ENCODE results near the gene AMN. TPM values are rescaled to one million over a fixed set of nuclear protein-coding genes. Genes with fewer than 3 reads are reported as not detected.
"Not testable (repeated sequence)": the region's sequence is repeated elsewhere in the genome, so short reads cannot be mapped to it uniquely, and the experiment has no call there.

Gene AMN
- polyA plus RNA-seq, 4 donors = 71.0 to 467 (median 402) TPM

GRCh38 chr14:102926840-102927239 is 4.4 kb downstream of the AMN start:
- 67 to 88% (median 77%) methylated on average over 10 of the region's 10 CpGs for WGBS, 3 donors
- peaks cover 0 to 57% (median 6%) of the 10 kb centered on the region in 3 donors for H3K4me1 ChIP-seq (ENCODE audit: control insufficient read depth in 3 of 3, insufficient read depth in 2 of 3, low read depth in 1 of 3, low read length in 2 of 3)
- peaks cover 0 to 45% (median 3%) of the 10 kb centered on the region in 3 donors for H3K36me3 ChIP-seq (ENCODE audit: control insufficient read depth in 3 of 3, insufficient read depth in 2 of 3, low read depth in 1 of 3, low read length in 3 of 3)
- not testable (repeated sequence) for FAIRE-seq; H3K4me3 ChIP-seq (ENCODE audit: low read depth in 1 of 3, low read length in 3 of 3); H3K9me3 ChIP-seq (ENCODE audit: control insufficient read depth in 2 of 2, insufficient read depth in 1 of 2, low read depth in 1 of 2, low read length in 1 of 2); DNase-seq
- H3K27me3 ChIP-seq (ENCODE audit: control insufficient read depth in 3 of 3, insufficient read depth in 3 of 3, low read length in 3 of 3) = peaks cover 0 to 40% (median 9%) of the 10 kb centered on the region in 3 donors
- H3K27ac ChIP-seq (ENCODE audit: low read depth in 1 of 3, low read length in 2 of 3) = peak overlapping the region; percentile 97 to 99 (median 99)

- DNase-seq (peak; percentile 95 to 98), FAIRE-seq (no peak)
- H3K9me3 ChIP-seq (ENCODE audit: control insufficient read depth in 2 of 2, insufficient read depth in 1 of 2, low read depth in 1 of 2, low read length in 1 of 2) = no peaks in the 10 kb centered on the region
- WGBS, 3 donors = 6 to 48% (median 37%) methylated on average over 17 to 19 of the region's 19 CpGs
- H3K27me3 ChIP-seq (ENCODE audit: control insufficient read depth in 3 of 3, insufficient read depth in 3 of 3, low read length in 3 of 3) = peaks cover 0 to 34% (median 9%) of the 10 kb centered on the region in 3 donors
- H3K36me3 ChIP-seq (ENCODE audit: control insufficient read depth in 3 of 3, insufficient read depth in 2 of 3, low read depth in 1 of 3, low read length in 3 of 3) = peaks cover 0 to 51% (median 4%) of the 10 kb centered on the region in 3 donors
- H3K4me1 ChIP-seq (ENCODE audit: control insufficient read depth in 3 of 3, insufficient read depth in 2 of 3, low read depth in 1 of 3, low read length in 2 of 3) = peaks cover 0 to 57% (median 6%) of the 10 kb centered on the region in 3 donors
- H3K27ac ChIP-seq (ENCODE audit: low read depth in 1 of 3, low read length in 2 of 3) = peak overlapping the region; percentile 97 to 99 (median 99)
- H3K4me3 ChIP-seq (ENCODE audit: low read depth in 1 of 3, low read length in 3 of 3) = peak overlapping the region in 2 of 3 donors; percentile 70 to 73
Measured at GRCh38 chr14:102927346-102927877, 4.9 kb downstream of the AMN start.

DNA sequence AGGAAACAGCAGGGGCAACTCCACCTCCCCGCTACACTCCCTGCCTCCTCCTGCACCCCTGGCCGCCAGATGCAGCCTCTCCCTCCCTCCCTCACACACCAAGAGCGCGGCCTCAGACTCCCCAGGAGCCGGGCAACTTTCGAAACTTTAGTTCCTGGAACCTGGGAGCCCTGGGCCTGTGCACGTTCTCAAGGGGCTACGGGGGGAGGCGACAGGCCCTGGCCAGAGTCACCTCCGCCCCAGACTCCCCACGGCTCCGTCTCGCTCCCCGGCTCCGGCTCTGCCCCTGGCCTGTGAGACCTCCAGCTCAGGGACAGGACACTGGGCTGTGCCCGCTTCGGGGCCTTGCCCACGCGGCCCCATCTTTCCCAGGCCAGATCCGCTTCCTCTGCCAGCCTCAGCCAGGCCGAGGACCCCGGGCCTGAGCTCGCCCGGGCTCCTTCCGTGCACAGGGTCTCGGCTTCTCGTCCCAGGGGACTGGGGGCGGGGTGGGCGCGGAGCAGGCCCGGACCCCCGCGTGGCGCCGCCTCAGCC is 5.5 kb downstream of the AMN start:
- FAIRE-seq (no peak), DNase-seq (peak; percentile 54 to 76)
- H3K9me3 ChIP-seq (ENCODE audit: control insufficient read depth in 2 of 2, insufficient read depth in 1 of 2, low read depth in 1 of 2, low read length in 1 of 2) = no peaks in the 10 kb centered on the region
- peaks cover 0 to 57% (median 6%) of the 10 kb centered on the region in 3 donors for H3K4me1 ChIP-seq (ENCODE audit: control insufficient read depth in 3 of 3, insufficient read depth in 2 of 3, low read depth in 1 of 3, low read length in 2 of 3)
- H3K4me3 ChIP-seq (ENCODE audit: low read depth in 1 of 3, low read length in 3 of 3) = peak overlapping the region; percentile 8 to 73 (median 70)
- H3K27ac ChIP-seq (ENCODE audit: low read depth in 1 of 3, low read length in 2 of 3) = peak overlapping the region; percentile 97 to 99 (median 99)
- WGBS, 3 donors = 4 to 15% (median 6%) methylated on average over 20 to 35 of the region's 35 CpGs
- H3K27me3 ChIP-seq (ENCODE audit: control insufficient read depth in 3 of 3, insufficient read depth in 3 of 3, low read length in 3 of 3) = peaks cover 0 to 29% (median 9%) of the 10 kb centered on the region in 3 donors
- peaks cover 0 to 56% (median 4%) of the 10 kb centered on the region in 3 donors for H3K36me3 ChIP-seq (ENCODE audit: control insufficient read depth in 3 of 3, insufficient read depth in 2 of 3, low read depth in 1 of 3, low read length in 3 of 3)

DNA sequence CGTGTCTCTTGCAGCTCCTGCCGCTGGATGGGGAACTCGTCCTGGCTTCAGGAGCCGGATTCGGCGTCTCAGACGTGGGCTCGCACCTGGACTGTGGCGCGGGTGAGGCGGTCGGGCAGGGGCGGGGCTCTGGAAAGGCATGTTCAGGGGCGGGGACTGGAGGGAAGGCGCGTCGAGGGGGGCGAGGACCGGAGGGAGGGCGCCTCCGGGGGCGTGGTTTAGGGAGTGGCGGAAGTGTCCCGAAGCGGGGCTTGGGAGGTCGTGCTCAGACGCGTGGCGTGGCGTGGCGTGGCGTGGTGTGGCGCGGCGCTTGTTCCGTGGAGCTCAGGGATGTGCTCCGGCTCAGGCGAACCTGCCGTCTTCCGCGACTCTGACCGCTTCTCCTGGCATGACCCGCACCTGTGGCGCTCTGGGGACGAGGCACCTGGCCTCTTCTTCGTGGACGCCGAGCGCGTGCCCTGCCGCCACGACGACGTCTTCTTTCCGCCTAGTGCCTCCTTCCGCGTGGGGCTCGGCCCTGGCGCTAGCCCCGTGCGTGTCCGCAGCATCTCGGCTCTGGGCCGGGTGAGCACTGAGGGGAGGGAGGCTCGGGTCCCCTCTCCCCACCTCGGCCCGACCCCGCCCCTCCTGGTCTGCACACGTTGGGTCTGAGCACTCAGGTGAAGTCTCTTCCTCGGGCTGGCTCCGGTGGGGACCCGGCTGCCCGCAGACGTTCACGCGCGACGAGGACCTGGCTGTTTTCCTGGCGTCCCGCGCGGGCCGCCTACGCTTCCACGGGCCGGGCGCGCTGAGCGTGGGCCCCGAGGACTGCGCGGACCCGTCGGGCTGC is 6.2 kb downstream of the AMN start:
- Histone ChIP-seq H3K27me3 (ENCODE audit: control insufficient read depth in 3 of 3, insufficient read depth in 3 of 3, low read length in 3 of 3) (peaks cover 0 to 23% (median 6%) of the 10 kb centered on the region in 3 donors), H3K9me3 (ENCODE audit: control insufficient read depth in 2 of 2, insufficient read depth in 1 of 2, low read depth in 1 of 2, low read length in 1 of 2) (no peaks in the 10 kb centered on the region), H3K4me1 (ENCODE audit: control insufficient read depth in 3 of 3, insufficient read depth in 2 of 3, low read depth in 1 of 3, low read length in 2 of 3) (peaks cover 0 to 57% (median 6%) of the 10 kb centered on the region in 3 donors), H3K36me3 (ENCODE audit: control insufficient read depth in 3 of 3, insufficient read depth in 2 of 3, low read depth in 1 of 3, low read length in 3 of 3) (peaks cover 4 to 63% (median 5%) of the 10 kb centered on the region in 3 donors), H3K4me3 (ENCODE audit: low read depth in 1 of 3, low read length in 3 of 3) (peak overlapping the region; percentile 32 to 73 (median 70)), H3K27ac (ENCODE audit: low read depth in 1 of 3, low read length in 2 of 3) (peak overlapping the region; percentile 97 to 99 (median 99))
- FAIRE-seq (no peak), DNase-seq (peak; percentile 96)
- WGBS, 3 donors = 1 to 2% (median 1%) methylated on average over 50 to 94 of the region's 94 CpGs

DNA sequence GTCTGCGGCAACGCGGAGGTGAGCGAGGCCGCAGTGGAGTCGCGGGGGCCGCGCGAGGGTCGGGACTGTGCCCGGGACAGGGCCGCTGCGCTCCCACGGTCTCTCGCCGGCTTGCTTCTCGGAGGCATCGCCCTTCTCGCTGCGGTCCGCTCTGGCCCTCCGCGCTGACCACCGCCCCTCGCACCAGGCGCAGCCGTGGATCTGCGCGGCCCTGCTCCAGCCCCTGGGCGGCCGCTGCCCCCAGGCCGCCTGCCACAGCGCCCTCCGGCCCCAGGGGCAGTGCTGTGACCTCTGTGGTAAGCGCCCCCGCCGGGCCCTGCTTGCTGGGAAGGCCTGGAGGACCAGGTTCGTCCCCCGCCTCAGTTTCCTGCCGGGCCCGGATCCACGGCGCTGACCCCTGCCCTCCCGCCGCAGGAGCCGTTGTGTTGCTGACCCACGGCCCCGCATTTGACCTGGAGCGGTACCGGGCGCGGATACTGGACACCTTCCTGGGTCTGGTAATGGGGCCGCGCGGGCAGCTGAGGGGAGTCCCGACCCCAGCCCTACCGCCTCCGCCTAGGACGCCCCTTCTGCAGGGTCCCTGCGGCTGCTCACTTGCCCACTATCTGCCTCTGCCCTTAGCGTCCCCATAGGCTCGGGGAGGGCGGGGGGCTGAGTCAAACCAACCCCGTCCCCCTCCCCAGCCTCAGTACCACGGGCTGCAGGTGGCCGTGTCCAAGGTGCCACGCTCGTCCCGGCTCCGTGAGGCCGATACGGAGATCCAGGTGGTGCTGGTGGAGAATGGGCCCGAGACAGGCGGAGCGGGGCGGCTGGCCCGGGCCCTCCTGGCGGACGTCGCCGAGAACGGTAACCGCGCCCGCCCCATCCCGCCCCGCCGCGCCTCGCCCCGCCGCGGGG is 7.0 kb downstream of the AMN start:
- DNase-seq = peak; percentile 29 to 60
- WGBS, 3 donors = 3 to 4% (median 4%) methylated on average over 63 to 94 of the region's 94 CpGs
- Histone ChIP-seq H3K4me3 (ENCODE audit: low read depth in 1 of 3, low read length in 3 of 3) (peak overlapping the region; percentile 32 to 73 (median 70)), H3K27me3 (ENCODE audit: control insufficient read depth in 3 of 3, insufficient read depth in 3 of 3, low read length in 3 of 3) (peaks cover 0 to 19% (median 6%) of the 10 kb centered on the region in 3 donors), H3K27ac (ENCODE audit: low read depth in 1 of 3, low read length in 2 of 3) (peak overlapping the region; percentile 49 to 97 (median 90)), H3K36me3 (ENCODE audit: control insufficient read depth in 3 of 3, insufficient read depth in 2 of 3, low read depth in 1 of 3, low read length in 3 of 3) (peaks cover 4 to 62% (median 5%) of the 10 kb centered on the region in 3 donors), H3K9me3 (ENCODE audit: control insufficient read depth in 2 of 2, insufficient read depth in 1 of 2, low read depth in 1 of 2, low read length in 1 of 2) (no peaks in the 10 kb centered on the region), H3K4me1 (ENCODE audit: control insufficient read depth in 3 of 3, insufficient read depth in 2 of 3, low read depth in 1 of 3, low read length in 2 of 3) (peaks cover 0 to 52% (median 6%) of the 10 kb centered on the region in 3 donors)
- no peak for FAIRE-seq

DNA sequence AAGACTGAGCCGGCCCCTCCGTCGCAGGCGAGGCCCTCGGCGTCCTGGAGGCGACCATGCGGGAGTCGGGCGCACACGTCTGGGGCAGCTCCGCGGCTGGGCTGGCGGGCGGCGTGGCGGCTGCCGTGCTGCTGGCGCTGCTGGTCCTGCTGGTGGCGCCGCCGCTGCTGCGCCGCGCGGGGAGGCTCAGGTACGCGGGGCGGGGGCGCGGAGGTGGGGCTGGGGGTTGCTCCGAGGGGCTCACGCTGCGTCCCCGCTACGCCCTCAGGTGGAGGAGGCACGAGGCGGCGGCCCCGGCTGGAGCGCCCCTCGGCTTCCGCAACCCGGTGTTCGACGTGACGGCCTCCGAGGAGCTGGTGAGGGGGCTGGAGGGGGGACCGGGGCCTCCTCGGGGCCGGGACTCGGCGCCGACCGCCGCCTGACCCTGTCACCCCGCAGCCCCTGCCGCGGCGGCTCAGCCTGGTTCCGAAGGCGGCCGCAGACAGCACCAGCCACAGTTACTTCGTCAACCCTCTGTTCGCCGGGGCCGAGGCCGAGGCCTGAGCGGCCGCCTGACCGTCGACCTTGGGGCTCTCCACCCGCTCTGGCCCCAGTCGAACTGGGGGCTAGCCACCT is 7.8 kb downstream of the AMN start:
- FAIRE-seq = no peak
- DNase-seq = no peak
- 7 to 13% (median 9%) methylated on average over 19 to 74 of the region's 74 CpGs for WGBS, 3 donors

DNA sequence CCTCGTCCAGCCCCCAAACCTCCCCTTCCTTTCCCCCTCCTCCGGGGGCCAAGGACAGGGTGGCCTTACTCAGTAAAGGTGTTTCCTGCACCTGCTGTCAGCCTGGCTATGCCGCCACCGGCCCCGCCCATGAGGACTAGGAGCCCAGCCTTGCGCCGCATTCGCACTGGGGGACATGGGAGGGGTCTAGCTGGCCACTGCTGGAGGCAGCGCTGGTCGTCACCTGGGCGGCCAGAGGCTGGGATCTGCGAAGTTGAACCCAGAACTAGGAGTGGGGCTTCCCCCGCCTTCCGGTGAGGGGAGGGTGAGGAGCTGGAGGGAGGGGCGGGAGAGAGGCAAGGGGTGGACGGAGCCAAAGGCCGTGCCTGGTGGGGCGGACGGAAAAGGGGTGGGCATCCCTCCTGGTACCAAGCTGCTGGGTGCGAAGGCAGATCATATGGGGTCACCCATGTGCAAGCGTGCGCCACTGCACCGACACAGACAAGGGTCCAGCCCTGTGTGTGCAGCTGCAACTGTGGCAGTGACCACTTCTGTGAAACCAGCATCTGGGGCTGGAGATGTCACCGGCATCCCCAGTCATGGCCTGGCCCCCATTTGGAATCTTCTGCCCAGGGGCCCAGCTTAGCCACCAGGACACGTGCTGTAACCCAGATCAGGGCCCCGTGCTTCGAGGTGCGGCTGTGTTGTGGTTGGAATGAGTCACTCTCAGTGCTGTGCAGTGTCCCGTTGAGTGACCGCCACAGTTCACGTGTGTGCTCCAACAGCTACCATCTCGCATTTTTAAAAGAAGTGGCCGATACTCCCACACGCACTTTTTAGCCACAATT is 8.5 kb downstream of the AMN start:
- 51 to 58% (median 52%) methylated on average over 31 to 34 of the region's 34 CpGs for WGBS, 3 donors
- peaks cover 4 to 56% (median 5%) of the 10 kb centered on the region in 3 donors for H3K36me3 ChIP-seq (ENCODE audit: control insufficient read depth in 3 of 3, insufficient read depth in 2 of 3, low read depth in 1 of 3, low read length in 3 of 3)
- DNase-seq (peak; percentile 56 to 65), FAIRE-seq (no peak)
- peak overlapping the region; percentile 11 to 65 (median 17) for H3K27ac ChIP-seq (ENCODE audit: low read depth in 1 of 3, low read length in 2 of 3)
- H3K27me3 ChIP-seq (ENCODE audit: control insufficient read depth in 3 of 3, insufficient read depth in 3 of 3, low read length in 3 of 3) = peaks cover 0 to 19% (median 3%) of the 10 kb centered on the region in 3 donors
- H3K4me1 ChIP-seq (ENCODE audit: control insufficient read depth in 3 of 3, insufficient read depth in 2 of 3, low read depth in 1 of 3, low read length in 2 of 3) = peaks cover 0 to 37% (median 6%) of the 10 kb centered on the region in 3 donors
- H3K4me3 ChIP-seq (ENCODE audit: low read depth in 1 of 3, low read length in 3 of 3) = peak overlapping the region in 1 of 3 donors; percentile 70
- H3K9me3 ChIP-seq (ENCODE audit: control insufficient read depth in 2 of 2, insufficient read depth in 1 of 2, low read depth in 1 of 2, low read length in 1 of 2) = no peaks in the 10 kb centered on the region

More for the DNA sequence above, 7.8 kb downstream of the AMN start:
- Histone ChIP-seq H3K4me1 (ENCODE audit: control insufficient read depth in 3 of 3, insufficient read depth in 2 of 3, low read depth in 1 of 3, low read length in 2 of 3) (peaks cover 0 to 44% (median 6%) of the 10 kb centered on the region in 3 donors), H3K9me3 (ENCODE audit: control insufficient read depth in 2 of 2, insufficient read depth in 1 of 2, low read depth in 1 of 2, low read length in 1 of 2) (no peaks in the 10 kb centered on the region), H3K36me3 (ENCODE audit: control insufficient read depth in 3 of 3, insufficient read depth in 2 of 3, low read depth in 1 of 3, low read length in 3 of 3) (peaks cover 4 to 60% (median 5%) of the 10 kb centered on the region in 3 donors), H3K4me3 (ENCODE audit: low read depth in 1 of 3, low read length in 3 of 3) (peak overlapping the region in 2 of 3 donors; percentile 13 to 70), H3K27ac (ENCODE audit: low read depth in 1 of 3, low read length in 2 of 3) (peak overlapping the region; percentile 17 to 65 (median 49)), H3K27me3 (ENCODE audit: control insufficient read depth in 3 of 3, insufficient read depth in 3 of 3, low read length in 3 of 3) (peaks cover 0 to 19% (median 3%) of the 10 kb centered on the region in 3 donors)
